Measurements from ENCODE around the gene EXOC2.
"Not testable (repeated sequence)": the region's sequence is repeated elsewhere in the genome, so short reads cannot be mapped to it uniquely, and the experiment has no call there.

Gene EXOC2

GRCh38 chr6:641225-641985, 51.5 kb downstream of the EXOC2 start:
- in situ Hi-C loops (cut with MboI; ENCODE audit: low sequenced_read_pairs): no loop called here

- in situ Hi-C loops (cut with MboI; ENCODE audit: low sequenced_read_pairs): no loop called here
These were observed 56.5 kb downstream of the EXOC2 start for GRCh38 chr6:636488-636887.

- in situ Hi-C loops (cut with MboI; ENCODE audit: low sequenced_read_pairs): no loop called here
These were observed 57.7 kb downstream of the EXOC2 start for GRCh38 chr6:635233-635632.

- in situ Hi-C loops (cut with MboI; ENCODE audit: low sequenced_read_pairs): no loop called here
These were observed 59.3 kb downstream of the EXOC2 start for GRCh38 chr6:633611-634010.

- in situ Hi-C loops (cut with MboI; ENCODE audit: low sequenced_read_pairs): no loop called here
These were observed 64.2 kb downstream of the EXOC2 start for GRCh38 chr6:628766-629165.

GRCh38 chr6:626236-626635, 66.7 kb downstream of the EXOC2 start:
- in situ Hi-C loops (cut with MboI; ENCODE audit: low sequenced_read_pairs): no loop called here

GRCh38 chr6:624979-625378, 68.0 kb downstream of the EXOC2 start:
- in situ Hi-C loops (cut with MboI; ENCODE audit: low sequenced_read_pairs): no loop called here

GRCh38 chr6:622462-622861, 70.5 kb downstream of the EXOC2 start:
- in situ Hi-C loops (cut with MboI; ENCODE audit: low sequenced_read_pairs): no loop called here

GRCh38 chr6:621931-622330, 71.0 kb downstream of the EXOC2 start:
- in situ Hi-C loops (cut with MboI; ENCODE audit: low sequenced_read_pairs): no loop called here

GRCh38 chr6:620950-621349, 72.0 kb downstream of the EXOC2 start:
- in situ Hi-C loops (cut with MboI; ENCODE audit: low sequenced_read_pairs): no loop called here

GRCh38 chr6:620166-620565, 72.8 kb downstream of the EXOC2 start:
- in situ Hi-C loops (cut with MboI; ENCODE audit: low sequenced_read_pairs): no loop called here

- in situ Hi-C loops (cut with MboI; ENCODE audit: low sequenced_read_pairs): no loop called here
These were observed 75.4 kb downstream of the EXOC2 start for GRCh38 chr6:617456-618100.

- in situ Hi-C loops (cut with MboI; ENCODE audit: low sequenced_read_pairs): no loop called here
These were observed 79.0 kb downstream of the EXOC2 start for GRCh38 chr6:613981-614380.

- in situ Hi-C loops (cut with MboI; ENCODE audit: low sequenced_read_pairs): no loop called here
These were observed 81.0 kb downstream of the EXOC2 start for GRCh38 chr6:611928-612327.

GRCh38 chr6:610882-611281, 82.1 kb downstream of the EXOC2 start:
- in situ Hi-C loops (cut with MboI; ENCODE audit: low sequenced_read_pairs): no loop called here

GRCh38 chr6:609905-610304, 83.0 kb downstream of the EXOC2 start:
- in situ Hi-C loops (cut with MboI; ENCODE audit: low sequenced_read_pairs): no loop called here

- in situ Hi-C loops (cut with MboI; ENCODE audit: low sequenced_read_pairs): no loop called here
These were observed 86.0 kb downstream of the EXOC2 start for GRCh38 chr6:606829-607379.

GRCh38 chr6:605895-606294, 87.0 kb downstream of the EXOC2 start:
- in situ Hi-C loops (cut with MboI; ENCODE audit: low sequenced_read_pairs): not testable (repeated sequence)

GRCh38 chr6:604579-604978, 88.4 kb downstream of the EXOC2 start:
- in situ Hi-C loops (cut with MboI; ENCODE audit: low sequenced_read_pairs): no loop called here

GRCh38 chr6:603265-603664, 89.7 kb downstream of the EXOC2 start:
- in situ Hi-C loops (cut with MboI; ENCODE audit: low sequenced_read_pairs): no loop called here

- in situ Hi-C loops (cut with MboI; ENCODE audit: low sequenced_read_pairs): loop anchor here (25.0 kb wide), 2 partner anchors 187 to 812 kb away; no protein-coding TSS in a partner anchor
These were observed 93.1 kb downstream of the EXOC2 start for GRCh38 chr6:599576-600448.
